Liver (tissue), 9 donors: ENCODE measurements around the gene ST3GAL3. TPM values are rescaled to one million over a fixed set of nuclear protein-coding genes. Genes with fewer than 3 reads are reported as not detected.

Experiments used
- DNase-seq: peaks from one replicate; pipeline ENCODE4 v3.0.0-alpha.2; 2017; ENCODE audit warnings: low spot score
- H3K27ac ChIP-seq, 2 donors: one replicate each; pipeline ENCODE4 v1.7.0; 2013; ENCODE audit warnings: inconsistent platforms in 2 of 2, low read length in 2 of 2, control low read depth in 1 of 2, low read depth in 1 of 2, mild to moderate bottlenecking in 1 of 2
- H3K27me3 ChIP-seq, 4 donors: one replicate each; pipeline versions ENCODE4 v1.6.1 to v1.7.0; 2013; ENCODE audit warnings: low read length in 3 of 4, inconsistent platforms in 1 of 4, mild to moderate bottlenecking in 1 of 4, moderate library complexity in 1 of 4; ENCODE audit not compliant: control insufficient read depth in 4 of 4, insufficient read depth in 4 of 4
- H3K36me3 ChIP-seq, 4 donors: one replicate each; pipeline versions ENCODE4 v1.6.1 to v1.7.0; 2013; ENCODE audit warnings: low read length in 3 of 4, mild to moderate bottlenecking in 3 of 4, low read depth in 1 of 4, moderate library complexity in 1 of 4; ENCODE audit not compliant: control insufficient read depth in 4 of 4, insufficient read depth in 3 of 4
- H3K4me1 ChIP-seq, 4 donors: one replicate each; pipeline versions ENCODE4 v1.6.1 to v1.7.0; 2013; ENCODE audit warnings: low read length in 3 of 4, mild to moderate bottlenecking in 3 of 4, moderate library complexity in 1 of 4; ENCODE audit not compliant: control insufficient read depth in 4 of 4, insufficient read depth in 4 of 4
- H3K4me3 ChIP-seq, 3 donors: one replicate each; pipeline versions ENCODE4 v1.6.1 to v1.7.0; 2013; ENCODE audit warnings: low read length in 3 of 3, control low read depth in 1 of 3, low read depth in 1 of 3, mild to moderate bottlenecking in 1 of 3
- H3K9ac ChIP-seq, 2 donors: one replicate each; pipeline ENCODE4 v1.7.0; 2013; ENCODE audit warnings: low read length in 2 of 2, mild to moderate bottlenecking in 2 of 2, moderate library complexity in 2 of 2, control low read depth in 1 of 2, low read depth in 1 of 2
- H3K9me3 ChIP-seq, 4 donors: one replicate each; pipeline versions ENCODE4 v1.6.1 to v1.7.0; 2013; ENCODE audit warnings: low read length in 3 of 4; ENCODE audit not compliant: control insufficient read depth in 4 of 4
- ATF3 ChIP-seq: IDR thresholded peaks from 2 replicates; pipeline ENCODE4 v1.6.1; 2016; ENCODE audit warnings: antibody characterized with exemption
- EGR1 ChIP-seq, 2 donors: IDR thresholded peaks; 2 replicates each; pipeline ENCODE4 v1.6.1; 2016 to 2018; ENCODE audit warnings: antibody characterized with exemption in 2 of 2, low read depth in 2 of 2
- FOXA1 ChIP-seq: IDR thresholded peaks from 2 replicates; pipeline ENCODE4 v1.6.1; 2016; ENCODE audit warnings: antibody characterized with exemption
- FOXA2 ChIP-seq: IDR thresholded peaks from 2 replicates; pipeline ENCODE4 v1.6.1; 2016; ENCODE audit warnings: antibody characterized with exemption
- GABPA ChIP-seq, 2 donors: IDR thresholded peaks in 1 of 2; conservative IDR thresholded peaks in 1 of 2; 2 replicates each; pipeline ENCODE4 v1.6.1; 2016; ENCODE audit warnings: antibody characterized with exemption in 2 of 2, mild to moderate bottlenecking in 1 of 2, moderate library complexity in 1 of 2
- HNF4A ChIP-seq, 2 donors: conservative IDR thresholded peaks; 2 replicates each; pipeline ENCODE4 v1.6.1; 2016; ENCODE audit warnings: antibody characterized with exemption in 2 of 2, mild to moderate bottlenecking in 2 of 2
- HNF4G ChIP-seq: IDR thresholded peaks from 2 replicates; pipeline ENCODE4 v1.6.1; 2016; ENCODE audit warnings: antibody characterized with exemption
- JUND ChIP-seq, 2 donors: IDR thresholded peaks; 2 replicates each; pipeline ENCODE4 v1.6.1; 2016; ENCODE audit warnings: antibody characterized with exemption in 2 of 2
- MAX ChIP-seq: IDR thresholded peaks from 2 replicates; pipeline ENCODE4 v1.6.1; 2016; ENCODE audit warnings: antibody characterized with exemption
- NR2F2 ChIP-seq: IDR thresholded peaks from 2 replicates; pipeline ENCODE4 v1.6.1; 2016; ENCODE audit warnings: antibody characterized with exemption
- RAD21 ChIP-seq, 2 donors: IDR thresholded peaks; 2 replicates each; pipeline ENCODE4 v1.6.1; 2016; ENCODE audit warnings: antibody characterized with exemption in 2 of 2, mild to moderate bottlenecking in 2 of 2
- REST ChIP-seq: IDR thresholded peaks from 2 replicates; pipeline ENCODE4 v1.6.1; 2016; ENCODE audit warnings: antibody characterized with exemption, mild to moderate bottlenecking
- RXRA ChIP-seq, 2 donors: IDR thresholded peaks; 2 replicates each; pipeline ENCODE4 v1.6.1; 2017 to 2018; ENCODE audit warnings: antibody characterized with exemption in 2 of 2, mild to moderate bottlenecking in 1 of 2
- SP1 ChIP-seq: IDR thresholded peaks from 2 replicates; pipeline ENCODE4 v1.6.1; 2018; ENCODE audit warnings: antibody characterized with exemption, mild to moderate bottlenecking
- TAF1 ChIP-seq: conservative IDR thresholded peaks from 2 replicates; pipeline ENCODE4 v1.6.1; 2016; ENCODE audit warnings: antibody characterized with exemption, mild to moderate bottlenecking
- YY1 ChIP-seq: IDR thresholded peaks from 2 replicates; pipeline ENCODE4 v1.6.1; 2016; ENCODE audit warnings: antibody characterized with exemption, mild to moderate bottlenecking
- whole genome bisulfite sequencing: extraction: QIAGEN DNeasy Blood & Tissue Kit; methylation state at CpG from one replicate; pipeline ENCODE4 v1.1.7; 2013; 5-methylcytosine and 5-hydroxymethylcytosine counted together
- polyA plus RNA-seq, 2 donors: library from polyadenylated mRNA; stranded (reverse) in 1 of 2; unstranded in 1 of 2; fragments of 200-250 nt in 1 of 2; fragments of >200 nt in 1 of 2; fragmentation: Nextera tagmentation in 1 of 2; extraction: Ambion mirVana in 1 of 2; gene quantifications; one replicate each; pipeline versions ENCODE4 v1.2.1 to v1.2.3, GENCODE V29; 2013 to 2015
- total RNA-seq, 2 donors: library from RNA; depleted of rRNA; stranded (reverse); fragments of >200 nt; gene quantifications; one replicate each; pipeline ENCODE4 v1.2.3, GENCODE V29; 2014
- TF ChIP-seq, protein P1 (sequence below): IDR thresholded peaks from 2 replicates; pipeline ENCODE4 v1.6.1; 2016; ENCODE audit warnings: antibody characterized with exemption
- TF ChIP-seq, protein P2 (sequence below): fragments of 150-350 bp; IDR thresholded peaks from 2 replicates; pipeline ENCODE4 v1.5.1; 2017; ENCODE audit warnings: improper control_type of control experiment, low read depth, low read length; ENCODE audit not compliant: missing input control
- donor health status: healthy.
- donor health status: healthy.
- donor health status: healthy.
- donor health status: healthy.
- donor health status: healthy.

The ST3GAL3 gene
- total and polyA plus RNA-seq, 4 donors, result 4.9 to 11.4 (median 8.1) TPM

DNA sequence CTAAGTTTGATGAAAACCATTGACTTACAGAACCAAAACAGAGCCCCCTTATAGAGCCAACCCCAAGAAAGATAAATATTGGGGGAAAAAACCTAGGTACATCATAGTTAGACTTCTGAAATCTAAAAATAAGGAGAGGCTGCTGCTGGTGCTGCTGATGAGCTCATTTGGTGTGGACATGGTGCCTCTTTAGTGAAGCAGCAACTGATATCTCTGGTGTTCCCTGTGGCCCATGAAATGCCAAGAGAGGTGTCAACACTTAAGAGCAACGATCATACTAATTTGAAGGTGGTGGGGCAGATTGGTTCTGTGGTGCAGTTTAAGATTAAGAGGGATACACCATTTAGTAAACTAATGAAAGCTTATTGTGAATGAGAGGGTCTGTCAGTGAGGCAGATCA is 35.9 kb downstream of the ST3GAL3 start:
- Histone ChIP-seq H3K36me3 (peaks cover 0 to 3% (median 0%) of the 10 kb centered on the region in 4 donors), H3K9me3 (no peaks in the 10 kb centered on the region), H3K27ac (no peak overlapping the region), H3K4me3 (no peak overlapping the region), H3K4me1 (peaks cover 0 to 1% (median 0%) of the 10 kb centered on the region in 4 donors), H3K9ac (no peak overlapping the region), H3K27me3 (no peaks in the 10 kb centered on the region)
- DNase-seq, result no peak
- 96% methylated on average over 1 of the region's 1 CpG for WGBS
- TF ChIP-seq JUND (IDR thresholded peaks at IDR 0.05), result no peak
- TF ChIP-seq REST, result no peak
- TF ChIP-seq EGR1 (IDR thresholded peaks at IDR 0.05; ENCODE audit: low read depth in 2 of 2), result no peak
- TF ChIP-seq HNF4A (conservative IDR thresholded peaks at IDR 0.05), result no peak
- TF ChIP-seq, protein P1, sequence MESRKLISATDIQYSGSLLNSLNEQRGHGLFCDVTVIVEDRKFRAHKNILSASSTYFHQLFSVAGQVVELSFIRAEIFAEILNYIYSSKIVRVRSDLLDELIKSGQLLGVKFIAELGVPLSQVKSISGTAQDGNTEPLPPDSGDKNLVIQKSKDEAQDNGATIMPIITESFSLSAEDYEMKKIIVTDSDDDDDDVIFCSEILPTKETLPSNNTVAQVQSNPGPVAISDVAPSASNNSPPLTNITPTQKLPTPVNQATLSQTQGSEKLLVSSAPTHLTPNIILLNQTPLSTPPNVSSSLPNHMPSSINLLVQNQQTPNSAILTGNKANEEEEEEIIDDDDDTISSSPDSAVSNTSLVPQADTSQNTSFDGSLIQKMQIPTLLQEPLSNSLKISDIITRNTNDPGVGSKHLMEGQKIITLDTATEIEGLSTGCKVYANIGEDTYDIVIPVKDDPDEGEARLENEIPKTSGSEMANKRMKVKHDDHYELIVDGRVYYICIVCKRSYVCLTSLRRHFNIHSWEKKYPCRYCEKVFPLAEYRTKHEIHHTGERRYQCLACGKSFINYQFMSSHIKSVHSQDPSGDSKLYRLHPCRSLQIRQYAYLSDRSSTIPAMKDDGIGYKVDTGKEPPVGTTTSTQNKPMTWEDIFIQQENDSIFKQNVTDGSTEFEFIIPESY, result no peak
- no peak for TF ChIP-seq SP1
- no peak for TF ChIP-seq GABPA (IDR thresholded peaks at IDR 0.05 in 1 of 2, conservative IDR thresholded peaks at IDR 0.05 in 1 of 2)
- TF ChIP-seq RAD21 (IDR thresholded peaks at IDR 0.05), result no peak
- no peak for TF ChIP-seq HNF4G
- TF ChIP-seq, protein P2, sequence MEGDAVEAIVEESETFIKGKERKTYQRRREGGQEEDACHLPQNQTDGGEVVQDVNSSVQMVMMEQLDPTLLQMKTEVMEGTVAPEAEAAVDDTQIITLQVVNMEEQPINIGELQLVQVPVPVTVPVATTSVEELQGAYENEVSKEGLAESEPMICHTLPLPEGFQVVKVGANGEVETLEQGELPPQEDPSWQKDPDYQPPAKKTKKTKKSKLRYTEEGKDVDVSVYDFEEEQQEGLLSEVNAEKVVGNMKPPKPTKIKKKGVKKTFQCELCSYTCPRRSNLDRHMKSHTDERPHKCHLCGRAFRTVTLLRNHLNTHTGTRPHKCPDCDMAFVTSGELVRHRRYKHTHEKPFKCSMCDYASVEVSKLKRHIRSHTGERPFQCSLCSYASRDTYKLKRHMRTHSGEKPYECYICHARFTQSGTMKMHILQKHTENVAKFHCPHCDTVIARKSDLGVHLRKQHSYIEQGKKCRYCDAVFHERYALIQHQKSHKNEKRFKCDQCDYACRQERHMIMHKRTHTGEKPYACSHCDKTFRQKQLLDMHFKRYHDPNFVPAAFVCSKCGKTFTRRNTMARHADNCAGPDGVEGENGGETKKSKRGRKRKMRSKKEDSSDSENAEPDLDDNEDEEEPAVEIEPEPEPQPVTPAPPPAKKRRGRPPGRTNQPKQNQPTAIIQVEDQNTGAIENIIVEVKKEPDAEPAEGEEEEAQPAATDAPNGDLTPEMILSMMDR, result no peak
- no peak for TF ChIP-seq ATF3
- no peak for TF ChIP-seq FOXA2
- TF ChIP-seq NR2F2, result no peak
- TF ChIP-seq TAF1, result no peak
- no peak for TF ChIP-seq RXRA (IDR thresholded peaks at IDR 0.05)
- no peak for TF ChIP-seq MAX
- TF ChIP-seq FOXA1, result no peak

DNA sequence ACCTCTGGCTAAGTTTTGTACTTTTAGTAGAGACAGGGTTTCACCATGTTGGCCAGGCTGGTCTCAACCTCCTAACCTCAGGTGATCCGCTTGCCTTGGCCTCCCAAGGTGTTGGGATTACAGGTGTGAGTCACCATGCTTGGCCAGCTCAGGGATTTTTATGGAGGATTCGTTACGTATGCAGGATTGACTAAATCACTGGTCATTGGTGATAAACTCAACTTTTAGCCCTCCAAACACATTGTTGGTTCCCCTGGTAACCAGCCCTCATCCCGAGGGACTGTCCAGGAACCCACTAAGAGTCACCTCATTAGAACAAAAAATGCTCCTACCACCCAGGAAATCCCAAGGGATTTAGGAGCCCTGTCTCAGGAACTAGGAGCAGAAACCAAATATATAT is 40.4 kb downstream of the ST3GAL3 start:
- Histone ChIP-seq H3K4me3 (no peak overlapping the region), H3K9me3 (no peaks in the 10 kb centered on the region), H3K27me3 (no peaks in the 10 kb centered on the region), H3K9ac (no peak overlapping the region), H3K27ac (no peak overlapping the region), H3K4me1 (peaks cover 0 to 1% (median 0%) of the 10 kb centered on the region in 4 donors), H3K36me3 (no peaks in the 10 kb centered on the region)
- no peak for DNase-seq
- WGBS, result 94% methylated on average over 4 of the region's 4 CpGs
- TF ChIP-seq, protein P1, result no peak
- TF ChIP-seq YY1 (no peak), JUND (IDR thresholded peaks at IDR 0.05) (no peak), SP1 (no peak), FOXA2 (no peak), FOXA1 (no peak), EGR1 (IDR thresholded peaks at IDR 0.05; ENCODE audit: low read depth in 2 of 2) (no peak), TAF1 (no peak), NR2F2 (no peak), REST (no peak), GABPA (IDR thresholded peaks at IDR 0.05 in 1 of 2, conservative IDR thresholded peaks at IDR 0.05 in 1 of 2) (no peak)
